ENCODE data around the gene TNXB. TPM values are rescaled to one million over a fixed set of nuclear protein-coding genes. Genes with fewer than 3 reads are reported as not detected.
"Not testable (repeated sequence)": the region's sequence is repeated elsewhere in the genome, so short reads cannot be mapped to it uniquely, and the experiment has no call there.

The TNXB gene
- total and polyA plus RNA-seq, 5 donors from 2014 or later: 0.15 to 11.2 (median 0.46) TPM; not detected in 2

GRCh38 chr6:32047084-32047478 lies 62.1 kb downstream of the TNXB start:
- H3K27me3 Mint-ChIP-seq: peaks cover 4% of the 10 kb centered on the region

GRCh38 chr6:32046450-32047083 lies 62.6 kb downstream of the TNXB start:
- ATAC-seq (ENCODE audit: low read depth in 2 of 2): no peak
- no peaks in the 10 kb centered on the region for H3K9me3 ChIP-seq (ENCODE audit: control insufficient read depth in 2 of 2, low read length in 2 of 2)
- H3K36me3 ChIP-seq (ENCODE audit: control insufficient read depth, insufficient read depth, low read length): no peaks in the 10 kb centered on the region
- peaks cover 0 to 7% (median 0%) of the 10 kb centered on the region in 4 donors for H3K4me1 Mint-ChIP-seq
- no peaks in the 10 kb centered on the region for H3K9me3 Mint-ChIP-seq
- no peaks in the 10 kb centered on the region for H3K36me3 Mint-ChIP-seq
- DNase-seq: no peak
- no peak overlapping the region for H3K4me3 ChIP-seq (ENCODE audit: low read depth, low read length)
- no peak overlapping the region for H3K27ac Mint-ChIP-seq
- no peak overlapping the region for H3K4me3 Mint-ChIP-seq
- no peaks in the 10 kb centered on the region for H3K27me3 ChIP-seq (ENCODE audit: control insufficient read depth, insufficient read depth, low read length)
- peaks cover 6% of the 10 kb centered on the region for H3K4me1 ChIP-seq (ENCODE audit: control insufficient read depth, insufficient read depth, low read length, poor library complexity, severe bottlenecking)
- H3K27me3 Mint-ChIP-seq: peaks cover 4% of the 10 kb centered on the region
- H3K27ac ChIP-seq (ENCODE audit: insufficient read depth, low read length, poor library complexity, severe bottlenecking): no peak overlapping the region

More at GRCh38 chr6:32047084-32047478, 62.1 kb downstream of the TNXB start:
- Histone ChIP-seq H3K4me1 (ENCODE audit: control insufficient read depth, insufficient read depth, low read length, poor library complexity, severe bottlenecking) (peaks cover 6% of the 10 kb centered on the region), H3K4me3 (ENCODE audit: low read depth, low read length) (no peak overlapping the region), H3K9me3 (ENCODE audit: control insufficient read depth in 2 of 2, low read length in 2 of 2) (no peaks in the 10 kb centered on the region), H3K36me3 (ENCODE audit: control insufficient read depth, insufficient read depth, low read length) (no peaks in the 10 kb centered on the region), H3K27ac (ENCODE audit: insufficient read depth, low read length, poor library complexity, severe bottlenecking) (no peak overlapping the region), H3K27me3 (ENCODE audit: control insufficient read depth, insufficient read depth, low read length) (no peaks in the 10 kb centered on the region)
- Mint-ChIP-seq H3K4me1 (peaks cover 0 to 7% (median 0%) of the 10 kb centered on the region in 4 donors), H3K27ac (no peak overlapping the region), H3K4me3 (no peak overlapping the region), H3K36me3 (no peaks in the 10 kb centered on the region), H3K9me3 (no peaks in the 10 kb centered on the region)
- ATAC-seq (ENCODE audit: low read depth in 2 of 2) (no peak), DNase-seq (no peak)

GRCh38 chr6:32045811-32046449 lies 63.2 kb downstream of the TNXB start:
- Histone ChIP-seq H3K27ac (ENCODE audit: insufficient read depth, low read length, poor library complexity, severe bottlenecking) (no peak overlapping the region), H3K36me3 (ENCODE audit: control insufficient read depth, insufficient read depth, low read length) (no peaks in the 10 kb centered on the region), H3K4me3 (ENCODE audit: low read depth, low read length) (no peak overlapping the region), H3K9me3 (ENCODE audit: control insufficient read depth in 2 of 2, low read length in 2 of 2) (no peaks in the 10 kb centered on the region), H3K27me3 (ENCODE audit: control insufficient read depth, insufficient read depth, low read length) (no peaks in the 10 kb centered on the region), H3K4me1 (ENCODE audit: control insufficient read depth, insufficient read depth, low read length, poor library complexity, severe bottlenecking) (peaks cover 6% of the 10 kb centered on the region)
- Mint-ChIP-seq H3K27ac (no peak overlapping the region), H3K9me3 (no peaks in the 10 kb centered on the region), H3K36me3 (no peaks in the 10 kb centered on the region), H3K27me3 (peaks cover 4% of the 10 kb centered on the region), H3K4me3 (no peak overlapping the region), H3K4me1 (peaks cover 0 to 7% (median 0%) of the 10 kb centered on the region in 4 donors)
- DNase-seq: no peak
- no peak for ATAC-seq (ENCODE audit: low read depth in 2 of 2)

- H3K36me3 Mint-ChIP-seq; H3K4me3 Mint-ChIP-seq; H3K27ac ChIP-seq (ENCODE audit: insufficient read depth, low read length, poor library complexity, severe bottlenecking); H3K9me3 Mint-ChIP-seq; H3K36me3 ChIP-seq (ENCODE audit: control insufficient read depth, insufficient read depth, low read length); H3K4me1 ChIP-seq (ENCODE audit: control insufficient read depth, insufficient read depth, low read length, poor library complexity, severe bottlenecking); H3K4me1 Mint-ChIP-seq; ATAC-seq (ENCODE audit: low read depth in 2 of 2); H3K4me3 ChIP-seq (ENCODE audit: low read depth, low read length); H3K27me3 Mint-ChIP-seq; H3K27ac Mint-ChIP-seq; DNase-seq; H3K27me3 ChIP-seq (ENCODE audit: control insufficient read depth, insufficient read depth, low read length); H3K9me3 ChIP-seq (ENCODE audit: control insufficient read depth in 2 of 2, low read length in 2 of 2): not testable (repeated sequence)
Observed at GRCh38 chr6:32044916-32045315, 64.2 kb downstream of the TNXB start.

- H3K9me3 ChIP-seq (ENCODE audit: control insufficient read depth in 2 of 2, low read length in 2 of 2); H3K27ac Mint-ChIP-seq; H3K9me3 Mint-ChIP-seq; H3K36me3 Mint-ChIP-seq; H3K4me1 ChIP-seq (ENCODE audit: control insufficient read depth, insufficient read depth, low read length, poor library complexity, severe bottlenecking); H3K27ac ChIP-seq (ENCODE audit: insufficient read depth, low read length, poor library complexity, severe bottlenecking); H3K27me3 ChIP-seq (ENCODE audit: control insufficient read depth, insufficient read depth, low read length); H3K4me3 ChIP-seq (ENCODE audit: low read depth, low read length); ATAC-seq (ENCODE audit: low read depth in 2 of 2); H3K36me3 ChIP-seq (ENCODE audit: control insufficient read depth, insufficient read depth, low read length); H3K27me3 Mint-ChIP-seq; DNase-seq; H3K4me1 Mint-ChIP-seq; H3K4me3 Mint-ChIP-seq: not testable (repeated sequence)
Observed at GRCh38 chr6:32043589-32044380, 65.4 kb downstream of the TNXB start.

- H3K27me3 ChIP-seq (ENCODE audit: control insufficient read depth, insufficient read depth, low read length); H3K4me1 Mint-ChIP-seq; H3K9me3 ChIP-seq (ENCODE audit: control insufficient read depth in 2 of 2, low read length in 2 of 2); ATAC-seq (ENCODE audit: low read depth in 2 of 2); DNase-seq; H3K27me3 Mint-ChIP-seq; H3K27ac ChIP-seq (ENCODE audit: insufficient read depth, low read length, poor library complexity, severe bottlenecking); H3K4me3 ChIP-seq (ENCODE audit: low read depth, low read length); H3K4me1 ChIP-seq (ENCODE audit: control insufficient read depth, insufficient read depth, low read length, poor library complexity, severe bottlenecking); H3K9me3 Mint-ChIP-seq; H3K36me3 ChIP-seq (ENCODE audit: control insufficient read depth, insufficient read depth, low read length); H3K4me3 Mint-ChIP-seq; H3K27ac Mint-ChIP-seq; H3K36me3 Mint-ChIP-seq: not testable (repeated sequence)
Observed at GRCh38 chr6:32042276-32042675, 66.9 kb downstream of the TNXB start.

- not testable (repeated sequence) for H3K4me3 ChIP-seq (ENCODE audit: low read depth, low read length); H3K9me3 ChIP-seq (ENCODE audit: control insufficient read depth in 2 of 2, low read length in 2 of 2); H3K4me1 ChIP-seq (ENCODE audit: control insufficient read depth, insufficient read depth, low read length, poor library complexity, severe bottlenecking); H3K9me3 Mint-ChIP-seq; H3K27me3 Mint-ChIP-seq; H3K27ac ChIP-seq (ENCODE audit: insufficient read depth, low read length, poor library complexity, severe bottlenecking); H3K4me3 Mint-ChIP-seq; H3K36me3 ChIP-seq (ENCODE audit: control insufficient read depth, insufficient read depth, low read length); H3K4me1 Mint-ChIP-seq; DNase-seq; H3K27me3 ChIP-seq (ENCODE audit: control insufficient read depth, insufficient read depth, low read length); H3K36me3 Mint-ChIP-seq; H3K27ac Mint-ChIP-seq; ATAC-seq (ENCODE audit: low read depth in 2 of 2)
Observed at GRCh38 chr6:32041385-32041784, 67.8 kb downstream of the TNXB start.

GRCh38 chr6:32041050-32041321 lies 68.2 kb downstream of the TNXB start:
- not testable (repeated sequence) for H3K36me3 ChIP-seq (ENCODE audit: control insufficient read depth, insufficient read depth, low read length); H3K9me3 Mint-ChIP-seq; H3K9me3 ChIP-seq (ENCODE audit: control insufficient read depth in 2 of 2, low read length in 2 of 2); H3K4me3 Mint-ChIP-seq; H3K27ac Mint-ChIP-seq; H3K4me1 Mint-ChIP-seq; H3K4me1 ChIP-seq (ENCODE audit: control insufficient read depth, insufficient read depth, low read length, poor library complexity, severe bottlenecking); ATAC-seq (ENCODE audit: low read depth in 2 of 2); H3K27ac ChIP-seq (ENCODE audit: insufficient read depth, low read length, poor library complexity, severe bottlenecking); H3K36me3 Mint-ChIP-seq; H3K27me3 Mint-ChIP-seq; H3K27me3 ChIP-seq (ENCODE audit: control insufficient read depth, insufficient read depth, low read length); H3K4me3 ChIP-seq (ENCODE audit: low read depth, low read length); DNase-seq
